GM21423 (cell line): ENCODE results near the gene SPRR5.

Source experiments
- ATAC-seq: cut with Tn5 transposase; IDR thresholded peaks from one replicate; pipeline ENCODE4 v1.9.1; 2021; ENCODE audit warnings: mild to moderate bottlenecking, moderate library complexity; ENCODE audit not compliant: unreplicated experiment

SPRR5 gene

GRCh38 chr1:152942161-152942560, 4.8 kb upstream of the SPRR5 start:
- ATAC-seq = no peak

GRCh38 chr1:152946248-152946647, 758 bp upstream of the SPRR5 start:
- ATAC-seq = no peak

- ATAC-seq = no peak
Observed at GRCh38 chr1:152951711-152952110, 4.7 kb downstream of the SPRR5 start.

- no peak for ATAC-seq
Observed at GRCh38 chr1:152953761-152954160, 6.8 kb downstream of the SPRR5 start.

- ATAC-seq = no peak
Observed at GRCh38 chr1:152954436-152954835, 7.4 kb downstream of the SPRR5 start.

GRCh38 chr1:152957561-152957960, 10.6 kb downstream of the SPRR5 start:
- ATAC-seq = no peak

- no peak for ATAC-seq
Observed at GRCh38 chr1:152959273-152959672, 12.3 kb downstream of the SPRR5 start.

- ATAC-seq = no peak
Observed at GRCh38 chr1:152959801-152960451, 12.9 kb downstream of the SPRR5 start.

GRCh38 chr1:152960452-152961044, 13.5 kb downstream of the SPRR5 start:
- ATAC-seq = no peak

GRCh38 chr1:152961226-152961891, 14.4 kb downstream of the SPRR5 start:
- no peak for ATAC-seq

GRCh38 chr1:152962876-152963415, 15.9 kb downstream of the SPRR5 start:
- ATAC-seq = no peak

GRCh38 chr1:152964536-152964935, 17.5 kb downstream of the SPRR5 start:
- ATAC-seq = no peak

- ATAC-seq = no peak
Observed at GRCh38 chr1:152965853-152966252, 18.8 kb downstream of the SPRR5 start.

- ATAC-seq = no peak
Observed at GRCh38 chr1:152967201-152967600, 20.2 kb downstream of the SPRR5 start.

- peak; percentile 72 for ATAC-seq
Observed at GRCh38 chr1:152968248-152968647, 21.2 kb downstream of the SPRR5 start.

- no peak for ATAC-seq
Observed at GRCh38 chr1:152969036-152969435, 22.0 kb downstream of the SPRR5 start.

GRCh38 chr1:152970495-152970894, 23.5 kb downstream of the SPRR5 start, which contains the start of gene SPRR4:
Gene SPRR4, plus strand, starts transcription at chr1:152970648. Its CDS starts 1,243 bp downstream, at chr1:152971891.
- no peak for ATAC-seq

GRCh38 chr1:152972196-152972886, 25.3 kb downstream of the SPRR5 start:
- no peak for ATAC-seq

GRCh38 chr1:152976688-152977087, 29.7 kb downstream of the SPRR5 start:
- no peak for ATAC-seq

- no peak for ATAC-seq
Observed at GRCh38 chr1:152977614-152978013, 30.6 kb downstream of the SPRR5 start.

GRCh38 chr1:152980676-152981075, 33.7 kb downstream of the SPRR5 start:
- no peak for ATAC-seq
